SK-N-SH treated with all-trans-retinoic acid at 6 μM for 48 hours (cell line): ENCODE results near the gene SUV39H2.

Experiments used
- ATAC-seq: fragments of 200-7000 bp; cut with Tn5 transposase; 3 replicates; pipeline ENCODE4 v1.9.1; 2020; ENCODE audit warnings: mild to moderate bottlenecking, moderate library complexity
- ARNTL ChIP-seq: fragments of 450-650 bp; formaldehyde crosslinking; IDR thresholded peaks from 2 replicates; pipeline ENCODE4 v1.5.0; 2020; ENCODE audit warnings: low read depth, mild to moderate bottlenecking, moderate library complexity, borderline replicate concordance
- CREB5 ChIP-seq: fragments of 250-450 bp; sonication (Bioruptor Pico); IDR thresholded peaks from 2 replicates; pipeline ENCODE4 v1.5.1; 2020; ENCODE audit warnings: low read depth, mild to moderate bottlenecking, moderate library complexity
- CSDC2 ChIP-seq: fragments of 250-450 bp; sonication (Bioruptor Pico); IDR thresholded peaks from 2 replicates; pipeline ENCODE4 v1.5.0; 2020; ENCODE audit warnings: mild to moderate bottlenecking, moderate library complexity
- ESRRG ChIP-seq: fragments of 250-450 bp; sonication (Bioruptor Pico); IDR thresholded peaks from 2 replicates; pipeline ENCODE4 v1.6.1; 2021; ENCODE audit warnings: mild to moderate bottlenecking
- GLIS3 ChIP-seq: fragments of 250-450 bp; sonication (Bioruptor Pico); IDR thresholded peaks from 2 replicates; pipeline ENCODE4 v1.5.0; 2020; ENCODE audit warnings: mild to moderate bottlenecking, moderate library complexity
- OSR1 ChIP-seq: fragments of 250-450 bp; sonication (Bioruptor Pico); IDR thresholded peaks from 2 replicates; pipeline ENCODE4 v1.8.0; 2022; ENCODE audit warnings: moderate library complexity, mild to moderate bottlenecking, inconsistent platforms
- PATZ1 ChIP-seq: fragments of 250-450 bp; sonication (Bioruptor Pico); IDR thresholded peaks from 2 replicates; pipeline ENCODE4 v1.8.0; 2020; ENCODE audit warnings: mild to moderate bottlenecking, moderate library complexity, borderline replicate concordance
- PPARA ChIP-seq: fragments of 250-450 bp; sonication (Bioruptor Pico); IDR thresholded peaks from 2 replicates; pipeline ENCODE4 v1.5.0; 2020; ENCODE audit warnings: mild to moderate bottlenecking, borderline replicate concordance
- SNAI2 ChIP-seq: fragments of 250-450 bp; sonication (Bioruptor Pico); IDR thresholded peaks from 2 replicates; pipeline ENCODE4 v1.5.0; 2020; ENCODE audit warnings: mild to moderate bottlenecking, moderate library complexity
- TCF4 ChIP-seq: fragments of 250-450 bp; sonication (Bioruptor Pico); IDR thresholded peaks from 2 replicates; pipeline ENCODE4 v1.8.0; 2021; ENCODE audit warnings: mild to moderate bottlenecking, moderate library complexity, borderline replicate concordance
- TSHZ2 ChIP-seq: fragments of 250-450 bp; sonication (Bioruptor Pico); IDR thresholded peaks from 2 replicates; pipeline ENCODE4 v1.5.0; 2020; ENCODE audit warnings: mild to moderate bottlenecking, moderate library complexity
- ZC3H10 ChIP-seq: fragments of 250-450 bp; sonication (Bioruptor Pico); IDR thresholded peaks from 2 replicates; pipeline ENCODE4 v1.5.1; 2021; ENCODE audit warnings: mild to moderate bottlenecking, moderate library complexity
- ZFP3 ChIP-seq: fragments of 250-450 bp; sonication (Bioruptor Pico); IDR thresholded peaks from 2 replicates; pipeline ENCODE4 v1.5.0; 2020; ENCODE audit warnings: mild to moderate bottlenecking, moderate library complexity
- ZFP30 ChIP-seq: fragments of 450-650 bp; formaldehyde crosslinking; IDR thresholded peaks from 2 replicates; pipeline ENCODE4 v1.5.0; 2022; ENCODE audit warnings: mild to moderate bottlenecking, moderate library complexity
- ZNF565 ChIP-seq: fragments of 450-650 bp; formaldehyde crosslinking; conservative IDR thresholded peaks from 2 replicates; pipeline ENCODE4 v1.5.0; 2020; ENCODE audit warnings: low read depth, mild to moderate bottlenecking, moderate library complexity
- ZNF8 ChIP-seq: fragments of 450-650 bp; formaldehyde crosslinking; IDR thresholded peaks from 2 replicates; pipeline ENCODE4 v1.5.0; 2020; ENCODE audit warnings: mild to moderate bottlenecking, moderate library complexity
- TF ChIP-seq, protein P1 (sequence below): fragments of 250-450 bp; sonication (Bioruptor Pico); IDR thresholded peaks from 2 replicates; pipeline ENCODE4 v1.8.0; 2021; ENCODE audit warnings: low read depth, mild to moderate bottlenecking, moderate library complexity, borderline replicate concordance
- TF ChIP-seq, protein P2 (sequence below): fragments of 250-450 bp; sonication (Bioruptor Pico); IDR thresholded peaks from 2 replicates; pipeline ENCODE4 v1.5.1; 2021; ENCODE audit warnings: mild to moderate bottlenecking, moderate library complexity

The SUV39H2 gene

DNA sequence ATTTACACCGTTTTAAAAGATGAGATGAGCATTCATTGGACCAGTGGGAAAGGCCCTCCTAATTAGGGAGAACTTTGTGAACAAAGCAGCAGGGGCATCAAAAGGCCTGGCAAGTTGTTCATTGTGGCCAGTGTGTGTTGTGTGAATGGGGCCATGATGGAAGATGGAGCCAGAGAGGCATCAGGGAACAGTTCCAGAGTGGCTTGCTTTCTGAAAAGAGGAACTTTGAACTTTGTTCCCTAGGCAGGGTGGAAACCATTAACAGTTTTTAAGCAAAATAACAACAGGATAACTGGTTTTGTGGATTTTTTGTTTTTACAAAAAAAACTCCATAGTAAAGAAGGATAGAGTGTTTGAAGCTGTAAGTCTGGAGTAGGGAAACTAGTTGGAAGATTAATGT, 12.5 kb downstream of the SUV39H2 start:
- TF ChIP-seq ZNF8 (no peak), OSR1 (no peak), ZFP3 (CRISPR knock-in tag) (no peak), CREB5 (CRISPR knock-in tag) (no peak), SNAI2 (no peak), ZFP30 (CRISPR knock-in tag) (no peak), PPARA (no peak), CSDC2 (CRISPR knock-in tag) (no peak), ARNTL (CRISPR knock-in tag) (no peak), TSHZ2 (CRISPR knock-in tag) (no peak), PATZ1 (CRISPR knock-in tag) (no peak), ZNF565 (CRISPR knock-in tag) (no peak), TCF4 (CRISPR knock-in tag) (no peak), GLIS3 (no peak), ZC3H10 (no peak)
- TF ChIP-seq, protein P1, sequence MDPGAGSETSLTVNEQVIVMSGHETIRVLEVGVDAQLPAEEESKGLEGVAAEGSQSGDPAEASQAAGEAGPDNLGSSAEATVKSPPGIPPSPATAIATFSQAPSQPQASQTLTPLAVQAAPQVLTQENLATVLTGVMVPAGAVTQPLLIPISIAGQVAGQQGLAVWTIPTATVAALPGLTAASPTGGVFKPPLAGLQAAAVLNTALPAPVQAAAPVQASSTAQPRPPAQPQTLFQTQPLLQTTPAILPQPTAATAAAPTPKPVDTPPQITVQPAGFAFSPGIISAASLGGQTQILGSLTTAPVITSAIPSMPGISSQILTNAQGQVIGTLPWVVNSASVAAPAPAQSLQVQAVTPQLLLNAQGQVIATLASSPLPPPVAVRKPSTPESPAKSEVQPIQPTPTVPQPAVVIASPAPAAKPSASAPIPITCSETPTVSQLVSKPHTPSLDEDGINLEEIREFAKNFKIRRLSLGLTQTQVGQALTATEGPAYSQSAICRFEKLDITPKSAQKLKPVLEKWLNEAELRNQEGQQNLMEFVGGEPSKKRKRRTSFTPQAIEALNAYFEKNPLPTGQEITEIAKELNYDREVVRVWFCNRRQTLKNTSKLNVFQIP (CRISPR knock-in tag): no peak
- TF ChIP-seq, protein P2, sequence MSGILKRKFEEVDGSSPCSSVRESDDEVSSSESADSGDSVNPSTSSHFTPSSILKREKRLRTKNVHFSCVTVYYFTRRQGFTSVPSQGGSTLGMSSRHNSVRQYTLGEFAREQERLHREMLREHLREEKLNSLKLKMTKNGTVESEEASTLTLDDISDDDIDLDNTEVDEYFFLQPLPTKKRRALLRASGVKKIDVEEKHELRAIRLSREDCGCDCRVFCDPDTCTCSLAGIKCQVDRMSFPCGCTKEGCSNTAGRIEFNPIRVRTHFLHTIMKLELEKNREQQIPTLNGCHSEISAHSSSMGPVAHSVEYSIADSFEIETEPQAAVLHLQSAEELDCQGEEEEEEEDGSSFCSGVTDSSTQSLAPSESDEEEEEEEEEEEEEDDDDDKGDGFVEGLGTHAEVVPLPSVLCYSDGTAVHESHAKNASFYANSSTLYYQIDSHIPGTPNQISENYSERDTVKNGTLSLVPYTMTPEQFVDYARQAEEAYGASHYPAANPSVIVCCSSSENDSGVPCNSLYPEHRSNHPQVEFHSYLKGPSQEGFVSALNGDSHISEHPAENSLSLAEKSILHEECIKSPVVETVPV (CRISPR knock-in tag): no peak
- ATAC-seq: no peak

GRCh38 chr10:14904316-14904732, 25.7 kb downstream of the SUV39H2 start:
- ATAC-seq: peak; percentile 69
- TF ChIP-seq OSR1: no peak
- TF ChIP-seq, all 23 proteins: peak for 0

- TF ChIP-seq PPARA: no peak
- no peak for ATAC-seq
Observed at GRCh38 chr10:14904864-14905263, 26.2 kb downstream of the SUV39H2 start.

DNA sequence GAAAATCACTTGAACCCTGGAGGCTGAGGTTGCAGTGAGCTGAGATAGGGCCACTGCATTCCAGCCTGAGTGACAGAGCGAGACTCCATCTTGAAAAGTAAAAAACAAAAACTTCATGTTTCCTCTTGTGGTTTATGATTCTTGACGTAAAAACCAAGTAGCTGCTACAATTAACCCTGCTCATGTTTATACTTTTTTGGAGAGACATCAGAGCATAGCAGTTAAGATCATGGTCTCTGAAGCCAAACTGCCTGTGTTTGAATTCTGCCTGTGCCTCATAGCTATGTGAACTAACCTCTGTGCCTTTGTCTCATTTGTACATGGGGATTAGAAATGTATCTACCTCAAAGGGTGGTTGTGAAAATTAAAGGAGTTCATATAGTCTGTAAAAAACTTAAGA, 27.2 kb downstream of the SUV39H2 start:
- TF ChIP-seq ESRRG (CRISPR knock-in tag) (no peak), ZNF8 (no peak), ZNF565 (CRISPR knock-in tag) (no peak), CREB5 (CRISPR knock-in tag) (no peak), GLIS3 (no peak)
- TF ChIP-seq, all 23 proteins: peak for 0
- no peak for ATAC-seq
